ENCODE results near the gene FLACC1.
"Not testable (repeated sequence)": the region's sequence is repeated elsewhere in the genome, so short reads cannot be mapped to it uniquely, and the experiment has no call there.

Gene FLACC1

DNA sequence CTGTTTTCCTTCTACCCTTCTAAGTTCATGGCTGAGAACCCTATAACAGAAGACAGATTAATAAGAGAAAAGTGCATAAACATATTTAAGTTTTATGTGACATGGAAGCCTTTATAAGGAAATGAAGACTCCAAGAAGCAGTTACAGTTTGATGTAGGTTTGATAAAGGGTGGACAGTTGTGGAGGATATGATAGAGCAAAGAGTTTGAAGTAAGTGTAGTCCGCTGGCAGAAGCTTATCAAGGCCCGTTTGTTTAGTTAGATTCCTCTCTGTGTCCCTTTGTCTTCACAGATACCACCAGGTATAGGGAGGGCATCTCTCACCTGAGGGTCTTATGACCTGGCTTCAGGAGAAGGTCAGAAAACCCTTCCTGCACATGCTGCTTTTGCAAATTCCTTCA, 107.3 kb downstream of the FLACC1 start:
- DNase-seq, result no peak

DNA sequence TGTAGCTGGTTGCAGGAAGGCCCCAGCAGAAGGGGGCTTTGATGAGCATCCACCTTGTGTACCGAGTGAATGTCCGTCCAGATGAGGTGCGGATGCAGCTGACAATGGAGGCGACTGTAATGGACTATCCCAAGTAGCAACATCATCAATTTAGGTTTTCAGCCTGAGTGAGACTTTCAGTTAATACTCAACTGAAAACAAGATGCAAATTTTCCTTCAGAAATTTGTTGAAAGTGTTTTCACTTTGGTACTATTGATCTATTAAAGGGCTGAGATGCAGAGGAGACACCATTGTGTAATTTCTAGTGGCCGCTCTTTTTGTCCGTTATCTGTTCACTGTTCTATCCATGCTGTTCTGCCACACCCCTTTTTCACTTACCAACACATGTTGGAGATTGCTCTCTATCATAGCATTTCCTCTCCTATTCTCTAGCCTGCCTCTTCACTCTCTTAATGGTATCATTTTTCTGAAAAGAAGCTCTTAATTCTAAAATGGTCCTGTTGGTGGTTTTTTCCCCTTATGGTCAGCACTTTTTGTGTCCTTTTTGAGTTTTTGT, 108.8 kb downstream of the FLACC1 start:
- no peak for DNase-seq

DNA sequence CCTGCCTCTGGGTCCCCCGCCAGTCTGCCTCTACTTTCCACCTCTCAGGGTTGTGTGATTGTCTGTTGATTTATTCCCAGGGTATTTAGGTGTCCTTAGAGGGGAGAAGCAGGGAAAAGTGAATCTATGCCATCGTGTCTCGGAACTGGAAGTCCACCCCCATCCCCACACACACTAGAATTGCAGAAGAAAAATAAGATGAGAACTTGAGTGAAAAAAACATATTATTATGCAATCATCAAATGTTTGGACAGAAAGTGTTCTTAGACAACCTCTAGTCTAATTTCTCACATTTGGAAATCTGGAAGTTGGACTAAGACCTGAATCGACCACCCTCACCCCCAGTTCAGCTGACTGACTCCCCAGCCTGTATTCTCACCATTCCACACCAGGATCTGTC, 110.9 kb downstream of the FLACC1 start:
- no peak for DNase-seq

DNA sequence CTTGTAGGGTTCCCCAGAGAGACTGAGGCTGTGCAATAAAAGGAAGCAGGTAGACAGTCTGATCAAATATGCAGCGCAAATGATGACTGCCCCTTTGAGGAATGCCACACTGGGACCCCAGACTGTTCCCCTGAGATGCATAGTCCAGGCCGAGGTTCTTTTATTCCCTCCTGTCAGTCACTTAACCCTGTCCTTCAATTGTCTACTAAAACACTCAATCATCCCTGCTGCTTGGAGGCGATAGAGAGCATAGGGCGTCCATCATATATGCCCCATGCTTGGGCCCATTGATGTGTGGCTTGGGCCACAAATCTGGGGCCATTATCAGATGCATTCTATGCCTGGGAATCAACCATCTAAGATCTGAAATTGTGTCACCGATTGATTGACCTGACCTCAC, 112.3 kb downstream of the FLACC1 start:
- no peak for DNase-seq

DNA sequence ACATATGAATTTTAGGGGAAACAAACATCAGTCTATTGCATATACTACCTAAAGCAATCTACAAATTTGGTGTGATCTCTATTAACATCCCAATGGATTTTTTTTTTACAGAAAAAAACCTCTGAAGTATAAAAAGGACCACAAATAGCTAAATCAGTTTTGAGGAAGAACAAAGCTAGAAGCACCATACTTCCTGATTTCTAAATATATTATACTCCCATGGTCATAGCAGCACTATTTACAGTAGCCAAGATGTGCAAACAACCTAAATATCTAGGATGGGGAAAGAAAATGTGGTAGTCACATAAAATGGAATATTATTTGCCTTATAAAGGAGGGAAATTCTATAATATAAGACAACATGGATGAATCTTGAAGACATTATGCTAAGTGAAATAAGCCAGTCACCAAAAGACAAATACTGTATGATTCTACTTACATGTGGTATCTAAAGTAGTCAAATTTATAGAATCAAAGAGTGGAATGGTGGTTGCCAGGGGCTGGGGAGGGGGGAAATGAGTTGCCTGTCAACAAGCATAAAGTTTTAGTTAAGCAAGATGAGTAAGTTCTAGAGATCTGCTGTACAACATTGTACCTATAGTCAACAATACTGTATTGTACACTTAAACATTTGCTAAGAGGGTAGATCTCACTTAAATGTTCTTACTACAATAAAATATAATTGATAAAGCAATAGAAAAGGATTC, 114.4 kb downstream of the FLACC1 start:
- DNase-seq, result no peak

DNA sequence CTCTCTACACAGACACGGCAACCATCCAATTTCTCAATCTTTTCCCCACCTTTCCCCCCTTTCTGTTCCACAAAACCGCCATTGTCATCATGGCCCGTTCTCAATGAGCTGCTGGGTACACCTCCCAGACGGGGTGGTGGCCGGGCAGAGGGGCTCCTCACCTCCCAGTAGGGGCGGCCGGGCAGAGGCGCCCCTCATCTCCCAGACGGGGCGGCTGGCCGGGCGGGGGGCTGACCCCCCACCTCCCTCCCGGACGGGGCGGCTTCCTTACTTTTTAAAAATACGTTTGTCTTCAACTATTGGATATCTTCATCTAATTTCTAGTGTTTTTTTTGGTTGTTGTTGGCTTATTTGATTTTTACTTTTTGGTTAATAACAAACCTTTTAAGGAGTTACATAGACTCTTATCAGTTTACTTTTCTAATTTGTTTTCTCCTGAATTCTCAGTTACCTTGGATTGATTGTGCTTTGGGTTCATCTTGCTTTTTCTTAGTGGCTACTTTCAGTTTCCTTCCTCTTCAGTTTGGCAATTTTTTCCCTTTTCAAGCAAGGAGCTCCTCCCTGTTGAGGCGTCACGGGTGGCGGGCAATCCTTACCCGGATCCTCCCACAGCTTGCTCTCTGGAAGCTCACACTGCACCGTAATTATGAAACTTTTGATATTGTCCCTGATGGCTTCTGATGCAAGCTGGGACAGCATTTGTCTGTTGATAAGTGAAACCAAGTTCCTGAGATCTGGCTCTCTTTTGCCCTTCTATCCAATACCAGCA, 117.8 kb downstream of the FLACC1 start:
- DNase-seq, result not testable (repeated sequence)
